A673 (cell line): ENCODE data around the gene FBXL17. TPM values are rescaled to one million over a fixed set of nuclear protein-coding genes. Genes with fewer than 3 reads are reported as not detected.

Experiments
- BruUV-seq: library from RNA; stranded (reverse); fragments of 400-500 nt; replicated peaks from 2 replicates; lab custom pipeline; 2021; lab: Mats Ljungman, UMichigan
- CTCF ChIA-PET: fragments of 300-600 bp; sonication (Branson Sonifier 250); formaldehyde crosslinking; loops from one replicate; lab custom pipeline; 2022; ENCODE audit warnings: antibody characterized with exemption; lab: Charles Lee
- POLR2A ChIA-PET: fragments of 300-600 bp; sonication (Branson Sonifier 250); formaldehyde crosslinking; loops from one replicate; lab custom pipeline; 2022; ENCODE audit warnings: antibody characterized with exemption; ENCODE audit not compliant: low non-redundant PET; lab: Charles Lee
- DNase-seq: peaks from one replicate; pipeline ENCODE4 v3.0.0-alpha.2; 2015; ENCODE audit warnings: low spot score
- H3K27ac ChIP-seq: fragments of 200-600 bp; sonication (generic); 2 replicates; pipeline ENCODE4 v1.5.1; 2016; ENCODE audit warnings: mixed run types, low read depth, mild to moderate bottlenecking, mixed read lengths, antibody characterized with exemption, low read length; ENCODE audit not compliant: poor library complexity, severe bottlenecking
- H3K27me3 ChIP-seq: fragments of 200-600 bp; sonication (generic); replicated peaks from 2 replicates; pipeline ENCODE4 v1.6.1; 2017; ENCODE audit warnings: mixed run types, low read depth, mild to moderate bottlenecking, mixed read lengths, antibody characterized with exemption, low read length; ENCODE audit not compliant: insufficient read depth, poor library complexity
- H3K36me3 ChIP-seq: fragments of 200-600 bp; sonication (generic); 2 replicates; pipeline ENCODE4 v1.6.1; 2016; ENCODE audit warnings: mixed run types, mild to moderate bottlenecking, mixed read lengths, antibody characterized with exemption, low read length; ENCODE audit not compliant: insufficient read depth, poor library complexity, severe bottlenecking
- H3K4me1 ChIP-seq: fragments of 200-600 bp; sonication (generic); 2 replicates; pipeline ENCODE4 v1.6.1; 2017; ENCODE audit warnings: mixed run types, mild to moderate bottlenecking, mixed read lengths, antibody characterized with exemption, low read length; ENCODE audit not compliant: insufficient read depth, poor library complexity, severe bottlenecking
- H3K4me3 ChIP-seq: fragments of 200-600 bp; sonication (generic); 2 replicates; pipeline ENCODE4 v1.5.1; 2016; ENCODE audit warnings: low read depth, mixed run types, mild to moderate bottlenecking, mixed read lengths, low read length; ENCODE audit not compliant: poor library complexity, severe bottlenecking
- H3K9me3 ChIP-seq: fragments of 200-600 bp; sonication (generic); 2 replicates; pipeline ENCODE4 v1.6.1; 2016; ENCODE audit warnings: mixed run types, low read depth, mild to moderate bottlenecking, mixed read lengths, antibody characterized with exemption, low read length; ENCODE audit not compliant: poor library complexity, severe bottlenecking
- EZH2 ChIP-seq: fragments of 200-600 bp; sonication (generic); IDR thresholded peaks from 2 replicates; pipeline ENCODE4 v1.6.1; 2017; ENCODE audit warnings: borderline replicate concordance, low read depth, mild to moderate bottlenecking, mixed read lengths, antibody characterized with exemption, low read length; ENCODE audit not compliant: poor library complexity, severe bottlenecking
- intact Hi-C: fragments of 100-400 bp; cut with micrococcal nuclease; formaldehyde crosslinking; loops from one replicate; pipeline ENCODE4 v1.10.0; 2022; ENCODE audit not compliant: unreplicated experiment
- total RNA-seq: library from RNA; stranded (reverse); gene quantifications from 2 replicates; pipeline ENCODE4 v1.2.3, GENCODE V29; 2021
- TF ChIP-seq, protein P1 (sequence below): fragments of 300-800, 200-600 bp; sonication (generic); conservative IDR thresholded peaks from 2 replicates; pipeline ENCODE4 v1.5.1; 2017; ENCODE audit warnings: low read depth, mild to moderate bottlenecking, antibody characterized with exemption, low read length, moderate library complexity, mixed read lengths

Gene FBXL17
- total RNA-seq, 1 experiment from 2014 or later, result 5.7 TPM

DNA sequence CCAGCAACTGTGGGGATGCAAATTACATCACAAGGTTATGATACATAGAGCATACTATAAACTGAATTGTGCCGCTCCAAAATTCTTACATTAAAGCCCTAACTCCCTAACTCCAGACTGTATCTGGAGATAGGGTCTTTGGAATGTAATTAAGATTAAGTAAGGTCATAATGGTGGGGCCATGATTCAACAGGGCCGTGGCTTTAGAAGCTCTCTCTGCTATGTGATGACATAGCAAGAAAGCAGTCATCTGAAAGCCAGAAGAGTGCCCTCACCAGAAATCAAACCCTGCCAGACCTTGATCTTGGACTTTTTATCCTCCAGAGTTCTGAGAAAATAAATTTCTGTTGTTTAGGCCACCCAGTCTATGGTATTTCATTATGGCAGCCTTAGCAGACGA lies 123.9 kb downstream of the FBXL17 start:
- no TSS peak for BruUV-seq
- DNase-seq, result no peak
- H3K4me1 ChIP-seq, result no peaks in the 10 kb centered on the region
- ChIA-PET CTCF (no interaction called here), POLR2A (no interaction called here)
- H3K9me3 ChIP-seq, result no peaks in the 10 kb centered on the region
- intact Hi-C loops, result no loop called here
- TF ChIP-seq, protein P1, sequence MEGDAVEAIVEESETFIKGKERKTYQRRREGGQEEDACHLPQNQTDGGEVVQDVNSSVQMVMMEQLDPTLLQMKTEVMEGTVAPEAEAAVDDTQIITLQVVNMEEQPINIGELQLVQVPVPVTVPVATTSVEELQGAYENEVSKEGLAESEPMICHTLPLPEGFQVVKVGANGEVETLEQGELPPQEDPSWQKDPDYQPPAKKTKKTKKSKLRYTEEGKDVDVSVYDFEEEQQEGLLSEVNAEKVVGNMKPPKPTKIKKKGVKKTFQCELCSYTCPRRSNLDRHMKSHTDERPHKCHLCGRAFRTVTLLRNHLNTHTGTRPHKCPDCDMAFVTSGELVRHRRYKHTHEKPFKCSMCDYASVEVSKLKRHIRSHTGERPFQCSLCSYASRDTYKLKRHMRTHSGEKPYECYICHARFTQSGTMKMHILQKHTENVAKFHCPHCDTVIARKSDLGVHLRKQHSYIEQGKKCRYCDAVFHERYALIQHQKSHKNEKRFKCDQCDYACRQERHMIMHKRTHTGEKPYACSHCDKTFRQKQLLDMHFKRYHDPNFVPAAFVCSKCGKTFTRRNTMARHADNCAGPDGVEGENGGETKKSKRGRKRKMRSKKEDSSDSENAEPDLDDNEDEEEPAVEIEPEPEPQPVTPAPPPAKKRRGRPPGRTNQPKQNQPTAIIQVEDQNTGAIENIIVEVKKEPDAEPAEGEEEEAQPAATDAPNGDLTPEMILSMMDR, result no peak
- no peak for TF ChIP-seq EZH2
- no peaks in the 10 kb centered on the region for H3K27me3 ChIP-seq
- no peaks in the 10 kb centered on the region for H3K36me3 ChIP-seq
- H3K4me3 ChIP-seq, result no peak overlapping the region
- H3K27ac ChIP-seq, result no peak overlapping the region

DNA sequence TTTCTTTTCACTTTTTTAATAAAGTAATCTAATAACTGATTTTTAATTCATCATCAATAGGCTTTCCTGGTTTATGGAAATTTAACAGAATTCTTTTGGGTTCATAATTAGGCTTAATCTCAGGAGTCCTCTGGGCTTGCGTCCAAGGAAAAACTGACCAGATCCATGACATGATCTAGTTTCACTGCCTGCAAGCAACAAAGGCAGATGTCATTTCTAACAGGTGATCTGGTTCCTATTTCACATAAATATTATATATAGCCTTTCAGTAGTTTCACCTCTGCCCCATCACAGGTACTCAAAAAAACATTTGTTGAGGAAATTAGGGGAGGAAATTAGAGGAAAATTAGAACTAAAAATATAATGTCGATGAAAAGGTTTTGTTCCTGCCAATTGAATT lies 126.4 kb downstream of the FBXL17 start:
- ChIA-PET CTCF (no interaction called here), POLR2A (no interaction called here)
- Histone ChIP-seq H3K9me3 (no peaks in the 10 kb centered on the region), H3K4me1 (no peaks in the 10 kb centered on the region), H3K27ac (no peak overlapping the region), H3K4me3 (no peak overlapping the region), H3K36me3 (no peaks in the 10 kb centered on the region), H3K27me3 (no peaks in the 10 kb centered on the region)
- DNase-seq, result no peak
- no TSS peak for BruUV-seq
- intact Hi-C loops, result no loop called here
- no peak for TF ChIP-seq EZH2
- TF ChIP-seq, protein P1, result no peak

DNA sequence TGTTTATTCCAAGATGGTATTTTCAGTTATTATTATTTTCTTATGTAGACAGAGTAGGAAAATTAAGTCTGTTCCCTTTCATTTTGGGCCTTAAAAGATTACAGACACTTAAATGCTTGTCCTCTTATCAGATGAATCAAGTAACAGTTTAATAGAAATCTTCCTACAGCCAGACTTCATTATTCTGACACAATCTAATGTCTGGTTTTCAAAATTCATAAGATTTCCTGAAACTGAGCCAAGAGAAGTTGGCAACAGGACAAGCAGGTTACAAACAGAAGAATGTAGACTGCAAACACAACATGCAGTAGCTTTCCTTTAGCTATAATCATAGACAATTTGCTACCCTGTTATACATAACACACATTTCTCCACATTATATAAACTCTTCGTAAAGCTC lies 130.5 kb downstream of the FBXL17 start:
- CTCF ChIA-PET, result no interaction called here
- no peaks in the 10 kb centered on the region for H3K4me1 ChIP-seq
- TF ChIP-seq, protein P1, result no peak
- TF ChIP-seq EZH2, result no peak
- H3K27me3 ChIP-seq, result no peaks in the 10 kb centered on the region
- no peak overlapping the region for H3K27ac ChIP-seq
- no peaks in the 10 kb centered on the region for H3K36me3 ChIP-seq
- H3K9me3 ChIP-seq, result no peaks in the 10 kb centered on the region
- H3K4me3 ChIP-seq, result no peak overlapping the region
- POLR2A ChIA-PET, result no interaction called here
- BruUV-seq, result no TSS peak
- DNase-seq, result no peak
- intact Hi-C loops, result no loop called here
